Measurements from ENCODE around the gene C1RL. TPM values are rescaled to one million over a fixed set of nuclear protein-coding genes. Genes with fewer than 3 reads are reported as not detected.

C1RL gene
- total RNA-seq, 4 donors from 2014 or later = 28.5 to 50.8 (median 34.7) TPM

DNA sequence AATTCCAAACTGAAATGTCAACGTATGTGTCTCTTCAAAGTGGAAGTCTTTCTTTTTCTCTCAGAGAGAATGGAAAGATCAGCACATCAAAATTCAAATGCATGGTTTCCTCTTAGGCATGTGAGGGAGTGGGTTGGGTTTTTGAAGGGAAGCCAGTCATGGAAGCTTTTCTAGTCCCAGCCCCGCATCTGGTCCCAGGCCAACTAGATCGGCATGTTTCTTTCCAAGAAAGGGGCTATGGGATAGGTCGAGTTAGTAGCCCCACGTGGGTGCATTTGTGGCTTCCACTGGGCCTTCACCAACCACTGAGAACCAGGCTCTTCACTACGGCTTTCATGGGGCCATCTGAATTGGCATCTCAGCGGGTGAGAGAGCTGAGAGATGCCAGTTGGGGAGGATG lies 41.9 kb downstream of the C1RL start:
- 71% methylated on average over 7 of the region's 7 CpGs for WGBS
- TF ChIP-seq, protein P1, sequence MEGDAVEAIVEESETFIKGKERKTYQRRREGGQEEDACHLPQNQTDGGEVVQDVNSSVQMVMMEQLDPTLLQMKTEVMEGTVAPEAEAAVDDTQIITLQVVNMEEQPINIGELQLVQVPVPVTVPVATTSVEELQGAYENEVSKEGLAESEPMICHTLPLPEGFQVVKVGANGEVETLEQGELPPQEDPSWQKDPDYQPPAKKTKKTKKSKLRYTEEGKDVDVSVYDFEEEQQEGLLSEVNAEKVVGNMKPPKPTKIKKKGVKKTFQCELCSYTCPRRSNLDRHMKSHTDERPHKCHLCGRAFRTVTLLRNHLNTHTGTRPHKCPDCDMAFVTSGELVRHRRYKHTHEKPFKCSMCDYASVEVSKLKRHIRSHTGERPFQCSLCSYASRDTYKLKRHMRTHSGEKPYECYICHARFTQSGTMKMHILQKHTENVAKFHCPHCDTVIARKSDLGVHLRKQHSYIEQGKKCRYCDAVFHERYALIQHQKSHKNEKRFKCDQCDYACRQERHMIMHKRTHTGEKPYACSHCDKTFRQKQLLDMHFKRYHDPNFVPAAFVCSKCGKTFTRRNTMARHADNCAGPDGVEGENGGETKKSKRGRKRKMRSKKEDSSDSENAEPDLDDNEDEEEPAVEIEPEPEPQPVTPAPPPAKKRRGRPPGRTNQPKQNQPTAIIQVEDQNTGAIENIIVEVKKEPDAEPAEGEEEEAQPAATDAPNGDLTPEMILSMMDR (IDR thresholded peaks at IDR 0.05) = no peak
- TF ChIP-seq POLR2AphosphoS5 (IDR thresholded peaks at IDR 0.05) (no peak), POLR2A (IDR thresholded peaks at IDR 0.05) (no peak), EP300 (IDR thresholded peaks at IDR 0.05) (no peak)
- H3K9me3 ChIP-seq = no peaks in the 10 kb centered on the region
- H3K4me1 ChIP-seq = peaks cover 35% of the 10 kb centered on the region
- no peak for DNase-seq (ENCODE audit: low spot score in 2 of 2)
- peak overlapping the region; percentile 60 for H3K27ac ChIP-seq
- no peak overlapping the region for H3K4me3 ChIP-seq
- no peaks in the 10 kb centered on the region for H3K27me3 ChIP-seq
- H3K36me3 ChIP-seq = peaks cover 15% of the 10 kb centered on the region

DNA sequence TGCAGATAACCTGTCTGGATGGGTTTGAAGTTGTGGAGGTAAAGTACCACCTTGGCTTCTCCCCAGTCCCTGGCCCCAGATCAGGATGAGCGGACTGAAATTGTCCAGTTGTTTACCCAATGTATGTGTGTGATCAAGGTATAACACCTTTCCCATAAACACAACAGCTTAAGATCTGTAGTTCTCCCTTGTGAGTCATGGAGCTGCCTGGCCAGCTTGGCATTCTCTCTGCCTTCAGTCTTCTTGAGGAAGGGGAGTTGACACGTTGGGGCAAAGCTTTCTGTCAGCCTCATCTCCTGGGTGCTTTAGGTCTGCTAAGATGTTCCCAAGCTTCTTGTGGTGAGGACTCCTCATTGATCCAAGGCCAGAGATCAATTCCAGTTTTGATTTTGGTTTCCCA lies 42.4 kb downstream of the C1RL start:
- H3K27me3 ChIP-seq = no peaks in the 10 kb centered on the region
- TF ChIP-seq POLR2A (IDR thresholded peaks at IDR 0.05) (no peak), POLR2AphosphoS5 (IDR thresholded peaks at IDR 0.05) (no peak), EP300 (IDR thresholded peaks at IDR 0.05) (no peak)
- TF ChIP-seq, protein P1 (IDR thresholded peaks at IDR 0.05) = no peak
- whole genome bisulfite sequencing = 51% methylated on average over 2 of the region's 2 CpGs
- H3K27ac ChIP-seq = peak overlapping the region; percentile 60
- peaks cover 15% of the 10 kb centered on the region for H3K36me3 ChIP-seq
- H3K4me3 ChIP-seq = no peak overlapping the region
- H3K4me1 ChIP-seq = peaks cover 35% of the 10 kb centered on the region
- no peak for DNase-seq (ENCODE audit: low spot score in 2 of 2)
- no peaks in the 10 kb centered on the region for H3K9me3 ChIP-seq

DNA sequence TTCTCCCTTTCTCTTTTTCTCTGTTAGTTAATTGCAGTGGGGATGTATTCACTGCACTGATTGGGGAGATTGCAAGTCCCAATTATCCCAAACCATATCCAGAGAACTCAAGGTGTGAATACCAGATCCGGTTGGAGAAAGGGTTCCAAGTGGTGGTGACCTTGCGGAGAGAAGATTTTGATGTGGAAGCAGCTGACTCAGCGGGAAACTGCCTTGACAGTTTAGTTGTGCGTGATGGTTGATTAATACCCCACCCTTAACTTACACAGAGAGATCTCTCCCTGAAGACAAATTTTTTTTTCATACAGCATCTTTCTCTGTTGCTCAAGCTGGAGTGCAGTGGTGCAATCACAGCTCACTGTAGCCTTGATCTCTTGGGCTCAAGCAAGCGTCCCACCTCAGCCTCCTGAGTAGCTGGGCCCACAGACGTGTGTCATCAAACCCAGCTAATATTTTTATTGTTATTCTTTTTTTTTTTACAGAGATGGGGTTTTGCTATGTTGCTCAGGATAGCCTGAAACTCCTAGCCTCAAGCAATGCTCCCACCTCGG lies 43.9 kb downstream of the C1RL start:
- no peak for TF ChIP-seq EP300 (IDR thresholded peaks at IDR 0.05)
- no peak for TF ChIP-seq POLR2A (IDR thresholded peaks at IDR 0.05)
- TF ChIP-seq POLR2AphosphoS5 (IDR thresholded peaks at IDR 0.05) = no peak
- TF ChIP-seq, protein P1 (IDR thresholded peaks at IDR 0.05) = no peak
- no peak for DNase-seq (ENCODE audit: low spot score in 2 of 2)
- Histone ChIP-seq H3K27ac (no peak overlapping the region), H3K4me3 (no peak overlapping the region), H3K36me3 (peaks cover 9% of the 10 kb centered on the region), H3K27me3 (no peaks in the 10 kb centered on the region), H3K9me3 (no peaks in the 10 kb centered on the region), H3K4me1 (peaks cover 43% of the 10 kb centered on the region)
- WGBS = 85% methylated on average over 7 of the region's 7 CpGs

DNA sequence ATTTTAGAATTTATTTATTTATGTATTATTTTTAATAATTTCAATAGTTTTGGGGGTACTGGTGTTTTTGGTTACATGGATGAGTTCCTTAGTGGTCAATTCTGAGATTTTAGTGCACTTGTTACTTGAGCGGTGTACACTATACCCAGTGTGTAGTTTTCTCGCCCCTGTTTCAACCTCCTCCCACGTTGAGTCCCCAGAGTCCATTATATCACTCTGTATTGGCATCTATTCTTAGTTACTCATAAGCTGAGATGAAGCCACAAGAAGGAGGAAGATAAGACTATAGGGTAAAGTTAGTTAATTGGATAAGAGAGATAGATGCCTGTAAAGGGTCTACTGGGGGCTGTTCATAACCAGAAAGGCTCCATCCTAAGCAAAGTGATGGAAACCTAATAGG lies 44.5 kb downstream of the C1RL start:
- Histone ChIP-seq H3K4me1 (peaks cover 48% of the 10 kb centered on the region), H3K4me3 (no peak overlapping the region), H3K27me3 (no peaks in the 10 kb centered on the region), H3K9me3 (no peaks in the 10 kb centered on the region), H3K36me3 (peaks cover 3% of the 10 kb centered on the region), H3K27ac (no peak overlapping the region)
- TF ChIP-seq POLR2AphosphoS5 (IDR thresholded peaks at IDR 0.05) (no peak), EP300 (IDR thresholded peaks at IDR 0.05) (no peak), POLR2A (IDR thresholded peaks at IDR 0.05) (no peak)
- TF ChIP-seq, protein P1 (IDR thresholded peaks at IDR 0.05) = no peak
- no peak for DNase-seq (ENCODE audit: low spot score in 2 of 2)
- 72% methylated on average over 3 of the region's 3 CpGs for WGBS

DNA sequence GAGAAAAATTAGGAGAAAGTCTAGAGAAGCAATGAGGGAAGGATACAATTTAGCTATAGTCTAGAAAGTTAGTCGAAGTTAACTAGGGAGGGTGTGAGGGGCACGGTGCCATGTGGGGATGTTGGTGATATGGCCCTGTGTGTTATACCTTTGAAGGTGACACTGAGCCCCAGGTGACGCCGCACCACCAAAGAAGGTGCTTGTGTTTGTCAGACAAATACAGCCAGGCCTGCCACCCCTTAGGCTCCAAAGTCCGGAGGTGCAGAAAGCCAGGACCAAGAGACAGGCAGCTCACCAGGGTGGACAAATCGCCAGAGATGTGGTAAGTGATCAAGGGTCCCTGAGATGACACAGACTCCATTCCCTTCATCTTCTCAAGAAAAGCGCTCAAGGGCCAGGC lies 47.4 kb downstream of the C1RL start:
- TF ChIP-seq POLR2AphosphoS5 (IDR thresholded peaks at IDR 0.05) = no peak
- H3K27ac ChIP-seq = peak overlapping the region; percentile 82
- no peaks in the 10 kb centered on the region for H3K27me3 ChIP-seq
- H3K36me3 ChIP-seq = no peaks in the 10 kb centered on the region
- no peak for DNase-seq (ENCODE audit: low spot score in 2 of 2)
- no peaks in the 10 kb centered on the region for H3K9me3 ChIP-seq
- H3K4me3 ChIP-seq = peak overlapping the region; percentile 42
- WGBS = 87% methylated on average over 7 of the region's 7 CpGs
- H3K4me1 ChIP-seq = peaks cover 25% of the 10 kb centered on the region

DNA sequence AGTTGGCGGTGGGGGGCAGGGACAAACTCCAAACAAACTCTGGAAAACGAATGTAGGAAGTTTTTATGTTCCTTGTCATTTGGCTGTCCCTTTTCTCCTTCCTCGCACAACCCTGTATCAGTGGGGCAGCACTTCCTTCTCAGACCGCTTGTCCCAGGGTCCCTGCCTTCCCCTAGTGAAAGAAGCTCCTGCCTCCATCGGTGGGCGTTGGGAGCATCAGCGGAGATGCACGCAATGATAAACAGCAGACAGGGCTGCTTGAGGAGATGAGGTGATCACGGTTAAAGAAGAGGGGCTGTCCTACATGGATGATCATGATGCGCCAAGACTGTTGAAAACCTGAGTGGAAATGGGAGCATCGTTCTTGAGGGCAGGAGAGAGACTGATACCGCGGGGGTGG lies 47.9 kb downstream of the C1RL start:
- no peaks in the 10 kb centered on the region for H3K9me3 ChIP-seq
- 52% methylated on average over 13 of the region's 13 CpGs for WGBS
- no peaks in the 10 kb centered on the region for H3K27me3 ChIP-seq
- peaks cover 22% of the 10 kb centered on the region for H3K4me1 ChIP-seq
- peak overlapping the region; percentile 42 for H3K4me3 ChIP-seq
- no peak for TF ChIP-seq POLR2AphosphoS5 (IDR thresholded peaks at IDR 0.05)
- no peak for TF ChIP-seq POLR2A (IDR thresholded peaks at IDR 0.05)
- no peak for TF ChIP-seq EP300 (IDR thresholded peaks at IDR 0.05)
- TF ChIP-seq, protein P1 (IDR thresholded peaks at IDR 0.05) = no peak
- H3K36me3 ChIP-seq = no peaks in the 10 kb centered on the region
- peak overlapping the region; percentile 82 for H3K27ac ChIP-seq
- no peak for DNase-seq (ENCODE audit: low spot score in 2 of 2)

Data from suprapubic skin (tissue), 4 donors.